IPS DF 4.7 (cell line): Measurements from ENCODE around the gene EPS8L2.

ENCODE experiments used
- DNase-seq: peaks from one replicate; pipeline ENCODE4 v3.0.0-alpha.2; 2013; ENCODE audit warnings: low spot score; ENCODE audit errors: extremely low read depth

EPS8L2 gene

DNA sequence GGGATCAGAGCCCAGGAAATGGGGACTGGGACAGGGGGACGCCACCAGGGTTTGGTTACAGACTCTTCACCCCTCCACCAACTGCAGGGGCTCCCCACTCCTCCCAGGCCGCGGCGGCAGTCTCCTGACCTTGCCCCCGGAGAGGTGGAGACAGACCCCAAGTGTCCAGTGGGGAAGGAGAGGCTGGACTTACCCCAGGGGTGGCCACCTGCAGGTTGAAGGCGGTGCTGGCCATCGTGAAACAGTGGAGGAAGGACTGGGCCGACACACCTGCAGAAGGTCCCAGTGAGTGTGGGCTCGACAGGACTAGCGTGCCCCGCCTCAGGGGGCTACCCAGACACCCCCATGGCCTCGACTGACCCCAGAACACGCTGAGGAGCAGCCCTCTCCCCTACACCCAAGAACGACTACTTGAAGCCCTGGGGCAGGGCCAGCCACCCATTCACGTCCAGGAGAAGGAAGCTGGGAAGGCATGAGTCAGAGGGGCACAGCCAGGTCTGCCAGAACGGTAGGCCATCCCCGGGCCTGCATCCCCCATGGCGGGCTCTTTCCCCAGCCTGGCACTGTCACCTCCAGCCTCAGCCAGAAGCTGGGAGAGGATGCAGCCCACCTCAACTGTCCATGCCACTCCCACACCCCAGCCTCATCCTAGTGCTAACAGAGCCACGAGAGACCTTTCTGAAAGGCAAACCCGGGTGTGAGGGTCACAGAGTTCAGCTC, 69.0 kb downstream of the EPS8L2 start:
- DNase-seq: no peak

DNA sequence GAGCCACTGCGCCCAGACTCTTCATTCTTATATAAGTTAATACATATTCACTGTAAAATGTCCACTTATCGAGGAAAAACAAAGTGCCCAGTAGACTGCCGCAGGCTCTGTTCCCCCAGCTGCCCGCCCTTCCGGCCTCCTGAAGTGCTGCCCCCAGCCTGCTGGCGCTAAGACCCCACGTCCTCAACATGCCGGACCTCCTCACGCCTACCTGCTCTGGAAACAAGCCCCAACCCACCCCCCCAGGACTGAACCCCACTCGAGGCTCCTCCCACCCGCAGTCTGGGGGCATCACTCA, 70.2 kb downstream of the EPS8L2 start:
- no peak for DNase-seq

DNA sequence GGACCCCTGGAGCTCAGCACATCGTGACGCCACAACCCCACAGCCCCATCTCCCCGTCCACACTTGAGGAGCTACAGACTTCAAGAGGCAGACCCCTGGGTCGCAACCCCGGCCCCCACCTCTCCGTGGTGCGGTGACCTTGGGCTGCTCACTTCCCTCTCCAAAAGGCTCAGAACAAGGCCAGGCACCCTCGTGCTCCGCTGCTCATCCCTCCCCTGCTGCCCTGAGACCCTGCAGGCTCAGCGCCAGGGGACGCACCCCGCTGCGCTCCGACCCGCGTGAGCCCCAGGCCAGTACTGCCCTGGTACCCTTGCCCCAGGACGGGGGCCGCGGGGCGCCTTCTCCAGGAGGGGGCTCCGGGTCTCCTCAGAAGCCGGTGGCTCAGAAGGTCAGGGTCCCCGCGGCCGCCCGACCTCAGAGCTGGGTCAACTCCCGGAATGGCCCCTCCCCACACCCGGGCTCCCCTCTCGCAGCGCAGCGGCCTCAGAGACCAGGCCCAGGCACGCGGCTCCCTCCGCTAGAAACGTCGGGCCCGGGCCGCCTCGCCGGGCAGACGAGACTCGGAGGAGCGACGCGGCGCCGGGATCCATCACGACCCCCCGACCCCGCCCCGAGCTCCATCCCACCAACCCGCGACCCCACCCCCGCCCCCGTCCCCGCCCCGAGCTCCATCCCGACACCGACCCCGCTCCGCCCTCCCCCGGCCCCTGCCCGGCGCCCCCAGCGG, 70.7 kb downstream of the EPS8L2 start:
- DNase-seq: no peak
